Measurements from ENCODE around the gene CLEC16A.

Gene CLEC16A

DNA sequence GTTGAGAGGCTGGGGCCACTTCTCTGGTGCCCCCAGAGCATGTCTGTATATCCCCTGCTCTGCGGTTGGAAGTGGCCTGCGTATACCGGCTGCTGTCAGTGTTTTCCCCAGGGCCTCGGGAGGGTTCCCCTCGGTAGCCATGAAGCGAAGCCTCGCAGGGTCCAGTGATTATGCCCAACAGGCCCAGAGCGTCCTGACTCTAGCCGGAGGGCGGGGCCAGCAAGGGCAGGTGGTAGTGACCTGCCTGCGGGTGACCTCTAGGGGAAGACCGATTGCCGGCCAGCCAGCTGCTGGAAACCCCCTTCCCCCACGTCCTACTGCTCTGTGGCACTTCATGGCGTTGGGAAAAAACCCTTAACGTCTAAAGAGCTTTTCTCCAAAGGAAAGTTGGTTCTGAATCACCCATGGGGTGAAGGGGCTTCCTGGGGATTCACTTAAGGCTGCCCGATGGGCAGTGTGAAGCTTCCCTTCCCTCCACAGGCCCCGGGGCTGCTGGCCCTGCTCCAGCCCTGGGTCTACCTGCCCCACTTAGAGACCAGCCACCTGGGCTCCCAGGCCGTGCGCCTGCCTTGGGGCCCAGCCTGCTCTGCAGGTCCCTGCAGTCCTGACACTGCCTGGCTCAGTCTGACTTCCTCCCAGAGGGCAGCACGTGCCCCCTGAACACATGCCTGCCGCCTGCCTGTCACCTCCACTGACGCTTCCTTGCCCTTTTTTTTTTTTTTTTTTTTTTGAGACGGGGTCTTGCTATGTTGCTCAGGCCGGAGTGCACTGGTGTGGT, 238.9 kb downstream of the CLEC16A start:
- no peaks in the 10 kb centered on the region for H3K9me3 ChIP-seq (ENCODE audit: control insufficient read depth in 1 of 2, low read length in 2 of 2)
- no peaks in the 10 kb centered on the region for H3K27me3 ChIP-seq (ENCODE audit: low read depth, low read length)
- H3K36me3 ChIP-seq (ENCODE audit: control insufficient read depth in 1 of 2, insufficient read depth in 2 of 2, low read length in 2 of 2), result peaks cover 8 to 26% of the 10 kb centered on the region in 2 donors
- H3K4me3 ChIP-seq (ENCODE audit: low read depth in 1 of 2, low read length in 2 of 2), result no peak overlapping the region
- no peaks in the 10 kb centered on the region for H3K4me1 ChIP-seq (ENCODE audit: control insufficient read depth in 1 of 2, insufficient read depth in 2 of 2, low read length in 2 of 2)
- no peak overlapping the region for H3K27ac ChIP-seq (ENCODE audit: low read length)

DNA sequence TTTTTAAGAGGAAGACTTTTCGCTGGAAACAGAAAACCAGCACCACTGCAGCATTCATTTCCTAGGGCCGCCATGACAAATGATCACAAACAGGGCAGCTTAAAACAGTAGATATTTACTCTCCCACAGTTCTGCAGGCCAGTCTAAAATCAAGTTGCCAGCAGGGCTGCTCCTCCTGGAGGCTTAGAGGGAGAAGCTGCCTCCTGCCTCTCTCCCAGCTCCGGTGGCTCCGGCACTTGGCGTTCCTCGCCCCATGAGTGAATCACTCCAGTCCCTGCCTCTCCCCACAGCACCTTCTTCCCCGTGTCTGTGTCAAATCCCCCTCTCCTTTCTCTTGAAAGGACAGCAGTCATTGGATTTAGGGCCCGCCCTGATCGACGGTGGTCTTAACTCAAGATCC, 239.6 kb downstream of the CLEC16A start:
- Histone ChIP-seq H3K9me3 (ENCODE audit: control insufficient read depth in 1 of 2, low read length in 2 of 2) (no peaks in the 10 kb centered on the region), H3K4me3 (ENCODE audit: low read depth in 1 of 2, low read length in 2 of 2) (no peak overlapping the region), H3K4me1 (ENCODE audit: control insufficient read depth in 1 of 2, insufficient read depth in 2 of 2, low read length in 2 of 2) (no peaks in the 10 kb centered on the region), H3K27ac (ENCODE audit: low read length) (no peak overlapping the region), H3K27me3 (ENCODE audit: low read depth, low read length) (no peaks in the 10 kb centered on the region), H3K36me3 (ENCODE audit: control insufficient read depth in 1 of 2, insufficient read depth in 2 of 2, low read length in 2 of 2) (peaks cover 6 to 19% of the 10 kb centered on the region in 2 donors)

- Histone ChIP-seq H3K4me3 (ENCODE audit: low read depth in 1 of 2, low read length in 2 of 2) (no peak overlapping the region), H3K27me3 (ENCODE audit: low read depth, low read length) (no peaks in the 10 kb centered on the region), H3K9me3 (ENCODE audit: control insufficient read depth in 1 of 2, low read length in 2 of 2) (no peaks in the 10 kb centered on the region), H3K4me1 (ENCODE audit: control insufficient read depth in 1 of 2, insufficient read depth in 2 of 2, low read length in 2 of 2) (no peaks in the 10 kb centered on the region), H3K36me3 (ENCODE audit: control insufficient read depth in 1 of 2, insufficient read depth in 2 of 2, low read length in 2 of 2) (no peaks in the 10 kb centered on the region), H3K27ac (ENCODE audit: low read length) (no peak overlapping the region)
Measured at GRCh38 chr16:11187522-11188023, 243.2 kb downstream of the CLEC16A start.

GRCh38 chr16:11188801-11189740, 244.7 kb downstream of the CLEC16A start:
- no peaks in the 10 kb centered on the region for H3K27me3 ChIP-seq (ENCODE audit: low read depth, low read length)
- H3K27ac ChIP-seq (ENCODE audit: low read length), result no peak overlapping the region
- H3K9me3 ChIP-seq (ENCODE audit: control insufficient read depth in 1 of 2, low read length in 2 of 2), result no peaks in the 10 kb centered on the region
- no peaks in the 10 kb centered on the region for H3K4me1 ChIP-seq (ENCODE audit: control insufficient read depth in 1 of 2, insufficient read depth in 2 of 2, low read length in 2 of 2)
- no peaks in the 10 kb centered on the region for H3K36me3 ChIP-seq (ENCODE audit: control insufficient read depth in 1 of 2, insufficient read depth in 2 of 2, low read length in 2 of 2)
- H3K4me3 ChIP-seq (ENCODE audit: low read depth in 1 of 2, low read length in 2 of 2), result no peak overlapping the region

- H3K27me3 ChIP-seq (ENCODE audit: low read depth, low read length), result no peaks in the 10 kb centered on the region
- H3K4me3 ChIP-seq (ENCODE audit: low read depth in 1 of 2, low read length in 2 of 2), result no peak overlapping the region
- no peak overlapping the region for H3K27ac ChIP-seq (ENCODE audit: low read length)
- no peaks in the 10 kb centered on the region for H3K4me1 ChIP-seq (ENCODE audit: control insufficient read depth in 1 of 2, insufficient read depth in 2 of 2, low read length in 2 of 2)
- no peaks in the 10 kb centered on the region for H3K36me3 ChIP-seq (ENCODE audit: control insufficient read depth in 1 of 2, insufficient read depth in 2 of 2, low read length in 2 of 2)
- no peaks in the 10 kb centered on the region for H3K9me3 ChIP-seq (ENCODE audit: control insufficient read depth in 1 of 2, low read length in 2 of 2)
Measured at GRCh38 chr16:11190588-11191560, 246.5 kb downstream of the CLEC16A start.

GRCh38 chr16:11191665-11192064, 247.3 kb downstream of the CLEC16A start:
- H3K36me3 ChIP-seq (ENCODE audit: control insufficient read depth in 1 of 2, insufficient read depth in 2 of 2, low read length in 2 of 2), result no peaks in the 10 kb centered on the region
- no peaks in the 10 kb centered on the region for H3K4me1 ChIP-seq (ENCODE audit: control insufficient read depth in 1 of 2, insufficient read depth in 2 of 2, low read length in 2 of 2)
- H3K27ac ChIP-seq (ENCODE audit: low read length), result no peak overlapping the region
- no peaks in the 10 kb centered on the region for H3K9me3 ChIP-seq (ENCODE audit: control insufficient read depth in 1 of 2, low read length in 2 of 2)
- no peaks in the 10 kb centered on the region for H3K27me3 ChIP-seq (ENCODE audit: low read depth, low read length)
- H3K4me3 ChIP-seq (ENCODE audit: low read depth in 1 of 2, low read length in 2 of 2), result no peak overlapping the region

DNA sequence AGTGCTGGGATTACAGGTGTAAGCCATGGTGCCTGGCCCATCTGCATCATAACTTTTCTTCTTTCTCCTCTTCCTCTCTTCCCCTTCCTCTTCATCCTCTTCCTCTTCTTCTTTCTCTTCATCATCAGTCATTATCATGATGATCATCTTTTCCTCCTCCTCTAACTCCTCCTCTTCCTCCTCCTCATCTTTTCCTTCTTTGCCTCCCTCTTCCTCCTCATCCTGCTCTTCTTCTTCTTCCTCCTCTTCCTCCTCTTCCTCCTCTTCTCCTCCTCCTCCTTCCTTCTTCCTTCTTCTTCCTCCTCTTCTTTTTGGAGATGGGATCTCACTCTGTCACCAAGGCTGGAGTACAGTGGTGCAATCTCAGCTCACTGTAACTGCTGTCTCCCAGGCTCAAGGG, 249.1 kb downstream of the CLEC16A start:
- no peak overlapping the region for H3K4me3 ChIP-seq (ENCODE audit: low read depth in 1 of 2, low read length in 2 of 2)
- H3K27ac ChIP-seq (ENCODE audit: low read length), result no peak overlapping the region
- H3K36me3 ChIP-seq (ENCODE audit: control insufficient read depth in 1 of 2, insufficient read depth in 2 of 2, low read length in 2 of 2), result no peaks in the 10 kb centered on the region
- no peaks in the 10 kb centered on the region for H3K4me1 ChIP-seq (ENCODE audit: control insufficient read depth in 1 of 2, insufficient read depth in 2 of 2, low read length in 2 of 2)
- H3K27me3 ChIP-seq (ENCODE audit: low read depth, low read length), result no peaks in the 10 kb centered on the region
- H3K9me3 ChIP-seq (ENCODE audit: control insufficient read depth in 1 of 2, low read length in 2 of 2), result no peaks in the 10 kb centered on the region

DNA sequence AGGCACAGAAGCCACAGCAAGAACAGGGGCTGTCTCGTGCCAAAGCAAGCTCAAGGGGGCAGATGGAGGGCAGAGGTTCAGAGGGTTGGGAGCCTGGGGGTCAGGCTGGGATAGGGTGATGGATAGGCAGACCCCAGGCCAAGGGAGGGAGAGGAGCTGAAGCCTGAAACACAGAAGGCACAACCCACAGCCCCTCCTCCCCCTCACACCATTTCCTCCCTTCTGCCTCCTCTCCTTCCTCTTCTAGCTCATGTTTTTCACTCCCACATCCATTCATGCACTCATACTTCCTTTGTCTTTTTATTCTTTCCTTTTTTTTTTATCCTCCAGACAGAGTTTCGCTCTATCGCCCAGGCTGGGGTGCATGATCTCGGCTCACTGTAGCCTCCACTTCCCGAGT, 250.5 kb downstream of the CLEC16A start:
- H3K27me3 ChIP-seq (ENCODE audit: low read depth, low read length), result no peaks in the 10 kb centered on the region
- no peaks in the 10 kb centered on the region for H3K36me3 ChIP-seq (ENCODE audit: control insufficient read depth in 1 of 2, insufficient read depth in 2 of 2, low read length in 2 of 2)
- no peaks in the 10 kb centered on the region for H3K4me1 ChIP-seq (ENCODE audit: control insufficient read depth in 1 of 2, insufficient read depth in 2 of 2, low read length in 2 of 2)
- no peak overlapping the region for H3K27ac ChIP-seq (ENCODE audit: low read length)
- no peak overlapping the region for H3K4me3 ChIP-seq (ENCODE audit: low read depth in 1 of 2, low read length in 2 of 2)
- H3K9me3 ChIP-seq (ENCODE audit: control insufficient read depth in 1 of 2, low read length in 2 of 2), result no peaks in the 10 kb centered on the region

DNA sequence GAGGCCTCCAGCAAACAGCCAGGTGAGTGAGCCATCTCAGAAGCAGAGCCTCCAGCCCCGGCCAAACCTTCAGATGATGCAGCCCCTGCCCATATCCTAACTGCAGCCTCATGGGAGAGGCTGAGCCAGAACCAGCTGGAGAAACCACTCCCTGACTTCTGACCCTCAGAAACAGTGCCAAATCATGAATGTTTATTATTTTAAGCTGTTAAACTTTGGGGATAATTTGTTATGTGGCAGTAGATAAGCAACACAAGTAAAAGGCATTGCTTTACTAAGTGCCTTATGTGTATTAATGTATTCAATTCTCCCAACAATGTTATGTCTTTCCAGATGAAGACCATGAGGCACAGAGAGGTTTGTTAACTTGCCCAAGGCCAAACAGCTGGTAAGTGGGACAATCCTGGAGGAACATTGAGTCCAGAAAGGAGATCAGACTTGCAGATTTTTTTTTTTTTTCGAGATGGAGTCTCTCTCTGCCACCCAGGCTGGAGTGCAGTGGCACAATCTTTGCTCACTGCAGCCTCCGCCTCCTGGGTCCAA, 252.0 kb downstream of the CLEC16A start:
- Histone ChIP-seq H3K27ac (ENCODE audit: low read length) (no peak overlapping the region), H3K4me1 (ENCODE audit: control insufficient read depth in 1 of 2, insufficient read depth in 2 of 2, low read length in 2 of 2) (no peaks in the 10 kb centered on the region)

GRCh38 chr16:11198375-11198774, 254.0 kb downstream of the CLEC16A start:
- H3K9me3 ChIP-seq (ENCODE audit: control insufficient read depth in 1 of 2, low read length in 2 of 2), result no peaks in the 10 kb centered on the region
- no peaks in the 10 kb centered on the region for H3K4me1 ChIP-seq (ENCODE audit: control insufficient read depth in 1 of 2, insufficient read depth in 2 of 2, low read length in 2 of 2)
- no peak overlapping the region for H3K4me3 ChIP-seq (ENCODE audit: low read depth in 1 of 2, low read length in 2 of 2)
- H3K36me3 ChIP-seq (ENCODE audit: control insufficient read depth in 1 of 2, insufficient read depth in 2 of 2, low read length in 2 of 2), result no peaks in the 10 kb centered on the region
- H3K27ac ChIP-seq (ENCODE audit: low read length), result no peak overlapping the region
- H3K27me3 ChIP-seq (ENCODE audit: low read depth, low read length), result no peaks in the 10 kb centered on the region

More for the DNA sequence above, 252.0 kb downstream of the CLEC16A start:
- H3K4me3 ChIP-seq (ENCODE audit: low read depth in 1 of 2, low read length in 2 of 2), result no peak overlapping the region
- H3K27me3 ChIP-seq (ENCODE audit: low read depth, low read length), result no peaks in the 10 kb centered on the region
- H3K9me3 ChIP-seq (ENCODE audit: control insufficient read depth in 1 of 2, low read length in 2 of 2), result no peaks in the 10 kb centered on the region
- no peaks in the 10 kb centered on the region for H3K36me3 ChIP-seq (ENCODE audit: control insufficient read depth in 1 of 2, insufficient read depth in 2 of 2, low read length in 2 of 2)
